HTERT RPE-1 (cell line): ENCODE measurements around the gene MELTF.

Experiments
- in situ Hi-C: fragments of 300-500 bp; cut with MboI; formaldehyde crosslinking; loops from 4 replicates; pipeline ENCODE4 v1.14.3; 2020; ENCODE audit warnings: low sequenced_read_pairs

MELTF gene

DNA sequence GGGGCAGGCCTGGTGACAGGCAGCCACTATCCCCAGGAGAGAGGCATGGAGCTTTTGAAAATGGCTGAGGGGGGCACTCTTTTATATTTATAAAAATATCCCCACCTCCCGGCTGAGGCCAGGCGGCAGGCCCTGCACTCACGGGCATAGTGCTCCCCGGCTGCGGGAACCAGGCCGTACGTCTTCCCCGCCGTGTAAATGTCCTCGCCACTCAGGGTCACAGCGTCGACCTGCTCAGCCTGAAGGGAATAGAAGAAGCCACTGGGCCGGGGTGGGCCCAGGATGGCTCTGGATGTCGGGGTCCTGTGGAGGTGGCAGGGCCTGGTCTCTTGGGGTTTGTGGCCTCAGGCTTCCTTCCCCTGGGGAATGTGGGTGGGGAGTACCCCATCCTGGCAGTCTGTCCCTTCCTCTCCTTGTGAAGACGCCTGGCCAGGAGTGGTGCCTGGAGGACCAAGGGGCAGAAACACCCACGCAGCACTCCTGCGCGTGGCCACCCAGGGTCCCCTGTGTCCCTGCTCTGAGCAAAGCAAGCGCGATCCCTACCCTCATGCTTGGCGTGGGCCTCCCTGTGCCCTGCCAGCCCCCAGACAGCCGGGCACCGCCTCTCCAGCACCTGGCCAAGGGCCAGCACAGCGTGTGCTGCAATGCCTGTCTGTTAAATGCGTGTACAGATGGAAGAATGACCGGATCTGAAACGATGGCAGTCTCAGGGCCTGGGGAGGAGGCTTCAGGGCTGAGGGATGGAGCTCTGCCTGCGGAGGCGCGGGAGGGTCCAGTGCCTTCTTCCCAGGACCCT lies 18.9 kb downstream of the MELTF start:
- in situ Hi-C loops = no loop called here

- in situ Hi-C loops = no loop called here
Measured at GRCh38 chr3:197009532-197010019, 20.0 kb downstream of the MELTF start.

- in situ Hi-C loops = no loop called here
Measured at GRCh38 chr3:197008436-197009209, 21.0 kb downstream of the MELTF start.

DNA sequence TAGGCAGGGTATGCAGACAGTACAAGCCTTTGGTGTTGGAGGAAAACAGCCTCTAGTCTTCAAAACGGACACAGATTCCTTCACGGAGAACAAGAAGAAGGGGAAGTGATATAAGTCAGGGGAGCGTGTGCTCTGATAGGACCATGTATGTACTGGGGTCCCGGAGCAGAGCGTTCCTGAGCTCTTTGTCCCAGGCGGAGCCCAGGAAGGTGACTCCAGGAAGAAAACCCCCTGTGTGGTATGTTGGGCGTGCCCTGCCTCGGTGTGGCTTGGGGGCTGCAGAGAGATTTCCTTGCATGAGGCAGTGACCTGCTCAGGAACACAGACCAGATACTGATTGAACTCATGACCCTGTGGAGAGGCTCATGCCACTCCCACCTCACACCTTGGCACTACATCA lies 21.7 kb downstream of the MELTF start:
- in situ Hi-C loops = no loop called here

DNA sequence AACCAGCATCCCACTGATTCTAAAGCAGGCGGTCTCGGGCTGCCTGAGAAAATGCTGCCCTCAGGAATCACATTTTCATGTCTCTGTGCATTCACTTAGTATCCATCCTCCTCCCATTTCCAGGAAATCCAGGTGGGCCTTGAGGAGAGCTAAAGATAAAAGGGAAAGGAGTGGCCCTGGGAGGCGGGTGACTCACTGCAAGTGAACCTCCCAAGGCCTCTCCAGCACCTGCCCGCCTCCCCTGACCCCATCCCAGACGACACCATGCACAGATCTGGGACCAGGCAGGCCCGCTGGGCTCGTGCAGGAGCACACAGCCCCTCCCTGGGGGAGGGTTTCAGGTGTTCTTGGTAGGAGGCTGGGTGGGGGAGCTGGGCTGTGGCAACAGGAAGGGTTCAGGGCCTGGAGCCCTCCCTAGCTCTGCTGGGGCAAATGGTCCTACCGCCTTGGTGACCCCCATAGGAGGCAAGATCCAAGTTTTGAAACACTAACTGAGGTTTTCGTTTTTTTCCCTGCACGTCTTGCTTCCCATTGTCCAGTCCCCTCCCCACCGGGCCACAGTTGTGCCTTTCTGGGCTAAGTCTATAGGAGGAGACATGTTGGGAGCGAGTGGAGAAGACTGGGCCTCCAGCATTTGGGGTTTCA lies 22.2 kb downstream of the MELTF start:
- in situ Hi-C loops = no loop called here

- in situ Hi-C loops = no loop called here
Measured at GRCh38 chr3:197006860-197007259, 22.8 kb downstream of the MELTF start.

DNA sequence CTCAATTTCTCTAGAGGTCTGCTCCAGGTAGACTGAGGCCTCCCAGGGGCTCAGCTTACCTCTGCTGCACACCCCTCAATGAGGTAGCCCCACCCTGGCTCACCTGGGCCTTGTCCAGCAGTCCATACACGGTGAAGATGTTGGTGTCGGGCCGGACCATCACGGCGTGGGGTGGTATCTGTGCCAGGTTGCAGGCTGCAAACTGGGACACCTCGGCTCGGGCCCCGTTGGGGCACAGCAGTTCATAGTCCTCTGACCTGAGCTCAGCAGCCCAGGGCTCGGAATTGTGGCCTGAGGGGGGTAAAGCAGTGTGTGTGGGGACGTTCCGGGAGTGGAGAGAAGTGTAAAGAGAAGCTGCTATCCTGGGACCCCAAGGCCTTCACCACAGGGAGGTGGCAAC lies 23.2 kb downstream of the MELTF start:
- in situ Hi-C loops = no loop called here

DNA sequence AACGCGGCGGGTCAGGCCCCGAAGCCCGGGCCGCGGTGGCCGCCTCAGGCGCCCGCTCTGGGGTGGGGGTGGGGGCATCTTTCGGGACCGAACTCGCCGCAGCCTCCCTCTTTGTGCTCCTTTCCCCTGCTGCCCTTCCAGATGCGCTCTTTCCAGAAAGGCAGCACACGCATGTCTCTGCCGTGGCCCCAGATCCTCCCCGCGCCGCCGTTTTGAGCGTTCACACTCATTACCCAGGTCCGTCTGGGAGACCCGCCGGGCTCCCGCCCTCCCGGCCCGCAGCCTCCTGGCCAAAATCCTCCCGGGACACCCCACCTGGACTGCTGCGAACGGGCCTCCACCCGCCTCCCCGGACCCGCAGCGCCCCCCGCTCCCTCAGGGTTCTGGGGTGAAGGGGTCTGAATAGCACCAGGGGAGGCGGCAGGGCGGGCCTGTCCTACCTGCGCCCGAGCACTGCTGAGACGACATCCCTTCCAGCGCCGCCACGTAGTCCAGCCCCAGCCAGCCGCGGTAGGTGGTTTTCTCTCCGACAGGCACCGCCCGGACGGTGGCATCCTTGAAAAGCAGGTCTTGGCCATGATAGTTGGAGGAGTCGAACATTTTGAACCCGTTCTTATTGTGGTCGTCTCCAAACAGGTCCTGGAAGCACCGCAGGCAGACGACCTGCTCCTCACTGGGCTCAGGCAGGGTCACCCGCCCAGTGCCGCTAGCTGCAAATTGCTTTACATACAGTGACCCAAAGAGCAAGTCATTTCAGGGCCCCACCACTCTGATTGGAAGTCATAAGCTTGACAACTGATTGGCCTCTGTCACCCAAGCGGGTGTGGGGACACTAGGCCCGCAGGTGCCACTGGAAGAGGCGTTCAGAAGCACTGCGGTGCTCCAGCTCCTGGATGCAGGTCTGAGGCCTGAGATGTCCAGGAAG lies 25.9 kb downstream of the MELTF start:
- in situ Hi-C loops = no loop called here

DNA sequence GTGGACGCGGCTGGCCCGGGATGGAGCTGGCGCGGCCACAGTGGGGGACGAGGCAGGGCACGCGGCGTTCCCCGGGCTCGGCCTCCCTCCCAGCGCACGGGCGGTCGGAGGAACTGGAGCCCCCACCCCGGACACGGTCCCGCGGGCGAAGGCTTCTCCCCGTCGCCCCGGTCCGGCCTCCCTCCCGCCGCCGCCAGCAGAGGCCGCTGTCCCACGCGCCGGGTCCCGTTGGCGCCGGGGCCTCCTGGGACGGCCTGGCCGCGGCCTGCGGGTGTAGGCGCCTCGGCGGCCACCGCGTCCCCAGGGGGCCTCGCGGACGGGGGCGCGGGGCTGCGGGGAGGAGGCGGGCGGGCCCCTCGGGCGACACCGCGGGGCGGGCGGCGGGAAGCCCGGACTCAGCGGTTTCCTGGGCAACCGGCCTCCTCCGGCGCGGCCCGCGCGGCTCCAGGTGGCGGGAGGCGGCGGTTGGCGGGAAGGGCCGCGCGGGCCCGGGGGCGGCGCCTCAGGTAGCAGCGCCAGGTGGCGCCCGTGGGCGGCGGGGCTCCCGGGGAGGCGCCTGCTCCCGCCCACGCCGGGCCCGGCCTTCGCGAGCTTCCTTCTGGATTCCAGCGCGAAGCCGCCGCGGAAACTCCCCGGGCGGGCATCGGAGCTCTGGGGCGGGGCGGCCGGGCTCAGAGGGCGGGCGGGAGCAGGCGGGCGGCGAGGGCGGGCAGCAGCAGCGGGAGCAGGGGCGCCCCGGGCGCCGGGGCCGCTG lies 26.7 kb downstream of the MELTF start:
- in situ Hi-C loops = no loop called here

DNA sequence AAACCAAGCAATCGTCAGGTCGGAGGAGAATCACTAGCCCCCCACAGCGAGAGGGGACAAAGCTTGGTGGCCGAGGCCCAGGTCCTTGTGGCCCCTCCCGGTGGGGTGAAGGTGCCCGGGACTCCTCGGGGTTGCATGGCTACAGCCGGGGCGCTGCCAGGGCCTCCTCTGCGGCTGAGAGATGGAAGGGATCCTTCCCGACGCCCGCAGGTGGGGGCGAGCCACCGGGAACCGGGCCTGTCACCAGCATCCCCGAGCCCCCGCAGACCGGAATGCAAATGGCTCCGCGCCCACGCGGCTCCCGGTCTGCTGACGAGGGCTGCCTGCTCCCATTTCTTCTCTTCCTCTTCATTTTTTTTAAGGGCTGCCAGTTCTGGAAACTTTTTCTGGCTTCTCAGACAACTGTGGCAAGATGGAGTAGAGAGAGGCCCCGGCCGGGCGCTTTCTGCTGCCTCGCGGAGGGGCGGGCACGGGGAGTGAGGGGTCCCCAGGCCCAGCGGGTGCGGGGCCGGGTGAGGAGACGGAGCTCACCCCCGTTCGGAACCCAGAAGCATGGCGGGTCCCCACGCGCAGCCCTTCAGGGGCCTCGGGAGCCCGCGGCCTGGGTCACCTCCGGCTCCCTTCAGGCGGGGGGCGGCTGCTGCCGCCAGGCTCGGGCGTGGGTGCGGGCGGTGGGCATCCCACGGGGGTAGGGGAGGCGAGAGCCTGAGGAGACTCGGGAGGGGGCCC lies 27.5 kb downstream of the MELTF start:
- in situ Hi-C loops = no loop called here

DNA sequence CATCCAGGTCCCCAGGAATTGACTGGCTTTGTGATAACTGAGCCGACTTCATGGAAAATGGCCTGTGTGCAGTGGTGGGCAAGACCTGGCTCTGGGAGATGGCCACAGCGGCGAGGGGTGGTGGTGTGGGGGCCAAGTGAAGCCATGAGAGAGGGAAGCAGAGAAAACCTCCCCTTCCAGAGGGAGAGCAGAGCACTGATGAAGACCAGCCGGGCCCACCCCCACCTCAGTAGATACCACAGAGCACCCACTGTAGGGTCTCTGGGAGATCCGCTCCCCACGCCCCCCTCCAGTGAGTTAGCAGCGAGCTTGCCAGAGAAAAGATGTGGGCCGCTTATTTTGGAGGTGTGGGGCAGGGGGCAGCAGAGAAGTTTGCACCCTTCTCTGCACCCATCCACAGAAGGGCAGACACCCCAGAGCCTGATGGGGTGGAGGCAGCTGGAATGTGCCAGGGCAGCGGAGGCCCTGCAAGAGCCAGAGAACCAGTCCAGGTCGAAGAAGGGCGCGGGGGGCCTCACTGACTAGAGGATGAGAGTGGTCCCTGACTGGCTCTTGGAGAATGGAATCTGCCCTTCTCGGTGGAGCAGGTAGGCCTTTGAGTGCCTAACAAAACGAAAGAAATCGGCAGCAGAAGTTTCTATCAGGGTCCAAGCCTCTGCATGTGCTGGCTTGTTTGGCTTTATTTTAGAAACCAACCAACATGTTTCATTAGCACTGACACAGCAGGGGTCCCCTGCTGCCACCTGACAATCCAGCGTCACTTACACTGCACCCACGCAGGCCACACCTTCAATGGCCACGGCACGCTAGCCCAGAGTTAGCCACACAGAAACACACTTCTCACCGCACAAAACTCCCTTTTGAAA lies 28.3 kb downstream of the MELTF start:
- in situ Hi-C loops = no loop called here

DNA sequence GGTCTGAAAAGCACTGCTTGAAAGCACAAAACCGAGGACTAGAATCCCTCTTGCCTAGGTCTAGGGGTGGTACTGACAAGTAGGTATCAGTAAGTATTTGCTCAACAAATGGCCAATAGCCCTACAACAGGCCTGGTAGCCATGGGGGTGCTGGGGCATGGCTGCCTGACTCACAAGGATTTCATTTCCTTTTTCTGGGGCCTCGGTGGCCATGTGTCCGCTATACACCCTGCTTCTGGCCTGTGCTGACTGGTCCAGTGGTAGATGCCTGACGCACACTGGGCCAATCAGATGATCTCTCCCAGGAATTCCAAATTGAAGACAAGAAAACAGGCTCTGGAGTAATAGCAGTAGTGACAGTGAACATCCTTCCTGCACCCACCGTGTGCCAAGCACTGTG lies 29.4 kb downstream of the MELTF start:
- in situ Hi-C loops = no loop called here

DNA sequence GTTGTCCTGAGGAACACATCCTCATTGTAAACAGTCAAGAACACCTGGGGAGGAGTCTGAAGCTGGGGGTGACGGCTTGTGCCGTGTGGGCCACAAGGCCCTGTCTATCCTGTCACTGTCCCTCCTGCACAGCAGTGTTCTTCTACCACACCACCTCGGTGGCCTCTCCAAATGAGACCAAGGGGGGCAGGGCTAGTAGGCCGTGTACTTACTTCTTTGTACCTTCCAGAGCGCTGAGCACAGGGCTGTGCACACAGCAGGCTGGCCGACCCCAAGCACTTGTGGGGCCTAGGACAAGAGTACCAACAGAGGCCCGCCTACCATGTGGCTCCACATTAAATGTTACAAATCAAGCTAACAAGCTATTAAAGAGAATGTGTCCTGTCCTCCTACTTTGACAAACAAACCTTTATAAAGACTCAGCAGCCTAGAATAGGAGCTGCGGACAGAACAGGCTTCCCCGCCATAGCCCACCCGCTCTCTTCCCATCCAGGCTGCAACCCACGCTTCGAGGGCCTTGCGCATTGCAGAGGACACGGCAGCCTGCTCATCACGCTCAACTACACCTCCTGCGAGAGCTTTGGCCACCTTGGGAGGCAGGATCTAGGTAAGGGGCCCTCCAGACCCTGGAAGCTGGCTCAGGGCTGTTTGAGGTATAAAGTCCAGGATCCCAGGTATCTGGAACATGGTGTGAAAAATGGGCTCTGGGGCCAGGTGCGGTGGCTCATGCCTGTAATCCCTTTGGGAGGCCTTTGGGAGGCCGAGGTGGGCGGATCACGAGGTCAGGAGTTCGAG lies 30.5 kb downstream of the MELTF start:
- in situ Hi-C loops = no loop called here

- in situ Hi-C loops = no loop called here
Measured at GRCh38 chr3:196997311-196997710, 32.3 kb downstream of the MELTF start.

DNA sequence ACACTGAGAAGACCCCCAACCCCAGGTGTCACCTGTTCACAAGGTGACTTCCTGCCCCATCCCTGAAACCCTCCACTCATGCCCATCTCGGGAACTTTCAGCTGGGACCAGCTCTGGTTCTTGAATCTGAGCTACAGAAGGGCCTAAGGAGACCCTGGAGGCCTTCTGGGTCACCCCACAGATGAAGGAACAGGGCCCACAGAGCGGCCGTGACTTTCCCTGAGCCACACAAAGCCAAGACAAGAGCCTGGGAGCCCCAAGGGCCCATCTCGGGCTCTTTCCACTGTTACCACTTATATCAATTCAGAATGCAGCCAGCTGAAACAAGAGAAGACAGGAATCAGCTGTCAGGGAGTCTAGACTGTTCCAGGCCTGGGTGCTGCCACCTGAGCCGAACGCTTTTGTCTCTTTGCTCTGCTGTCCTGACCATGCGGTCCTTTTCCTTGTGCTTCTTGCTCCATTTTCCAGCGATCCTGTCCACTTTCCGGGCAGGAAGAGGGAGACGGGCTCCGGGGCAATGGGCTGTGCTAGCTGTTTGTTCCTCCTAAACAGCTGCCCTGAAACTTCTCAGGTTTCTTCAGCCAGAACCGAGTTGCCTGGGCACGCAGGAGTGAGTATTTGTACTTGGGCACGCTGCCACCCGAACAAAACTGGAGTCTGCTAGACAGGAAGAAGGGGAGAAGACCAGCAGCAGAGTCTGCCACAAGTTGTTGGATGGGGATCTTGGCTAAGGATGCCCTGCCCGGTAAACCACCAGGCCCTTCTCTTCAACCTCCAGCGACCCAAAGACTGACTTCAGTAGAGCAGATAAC lies 33.0 kb downstream of the MELTF start:
- in situ Hi-C loops = no loop called here

DNA sequence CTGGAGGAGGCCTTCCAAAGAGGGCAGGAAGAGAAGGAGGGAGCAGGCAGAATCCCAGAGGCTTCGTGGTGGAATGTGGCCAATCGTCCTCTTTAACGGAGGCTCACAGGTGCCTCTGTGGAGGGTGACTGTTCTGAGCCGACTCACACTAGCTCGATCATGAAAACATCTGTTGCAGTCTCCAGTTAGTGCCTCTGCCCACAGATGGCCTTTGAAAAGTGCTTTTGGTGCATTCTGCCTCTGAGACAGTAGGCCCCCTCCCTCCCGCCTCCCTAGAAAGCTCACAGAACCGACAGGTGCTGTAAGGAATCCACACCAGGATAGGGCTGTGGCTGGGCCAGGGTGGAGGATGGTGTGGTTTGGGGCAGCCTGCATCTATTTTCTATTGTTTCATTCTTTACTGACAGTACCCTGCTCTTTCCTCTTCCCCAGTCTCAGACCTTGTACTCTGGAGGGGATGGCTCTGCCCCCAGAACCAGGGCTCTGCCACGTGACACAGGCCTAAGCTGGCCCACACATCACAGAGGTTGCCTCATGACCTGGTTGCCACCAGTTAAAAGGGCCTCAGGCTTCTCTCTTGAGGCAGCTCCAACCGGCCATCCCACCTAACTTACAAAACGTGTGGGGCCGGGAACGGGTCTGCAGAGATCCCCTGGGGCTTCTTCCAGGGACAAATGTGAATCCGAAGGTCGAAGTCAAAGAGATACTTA lies 33.8 kb downstream of the MELTF start:
- in situ Hi-C loops = no loop called here
